GM19099 (cell line): ENCODE results near the gene MYZAP.

Experiments
- POLR2A ChIP-seq: IDR thresholded peaks from 3 replicates; pipeline ENCODE4 v1.6.1; 2011; ENCODE audit warnings: low read depth; ENCODE audit not compliant: insufficient read length; ENCODE audit errors: extremely low read depth

The MYZAP gene

GRCh38 chr15:57578288-57578900 lies 13.3 kb upstream of the MYZAP start:
- no peak for TF ChIP-seq POLR2A

DNA sequence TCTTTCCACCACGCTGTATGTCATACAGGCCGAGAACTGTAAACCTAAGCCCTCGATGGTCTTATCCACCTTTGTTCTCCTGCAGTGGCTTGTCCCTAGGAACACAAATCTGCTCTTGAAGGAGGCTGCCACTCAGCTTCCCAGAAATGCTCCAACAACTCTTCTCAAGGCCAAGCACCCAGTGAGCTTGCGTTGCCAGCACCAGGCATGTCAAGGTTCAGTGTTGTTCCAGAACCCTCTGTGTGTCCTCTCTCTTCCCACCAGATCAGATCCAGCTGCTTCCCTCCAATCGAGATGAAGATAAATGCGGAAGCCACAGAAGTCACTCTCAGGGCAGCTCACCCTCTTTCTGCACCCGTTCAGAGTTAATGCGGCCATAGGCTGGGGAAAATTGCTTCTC lies 11.3 kb upstream of the MYZAP start:
- no peak for TF ChIP-seq POLR2A

GRCh38 chr15:57580866-57581265 lies 10.8 kb upstream of the MYZAP start:
- no peak for TF ChIP-seq POLR2A

GRCh38 chr15:57582090-57582489 lies 9.6 kb upstream of the MYZAP start:
- TF ChIP-seq POLR2A, result no peak

GRCh38 chr15:57583282-57583681 lies 8.4 kb upstream of the MYZAP start:
- TF ChIP-seq POLR2A, result no peak

GRCh38 chr15:57583720-57584119 lies 8.0 kb upstream of the MYZAP start:
- no peak for TF ChIP-seq POLR2A

DNA sequence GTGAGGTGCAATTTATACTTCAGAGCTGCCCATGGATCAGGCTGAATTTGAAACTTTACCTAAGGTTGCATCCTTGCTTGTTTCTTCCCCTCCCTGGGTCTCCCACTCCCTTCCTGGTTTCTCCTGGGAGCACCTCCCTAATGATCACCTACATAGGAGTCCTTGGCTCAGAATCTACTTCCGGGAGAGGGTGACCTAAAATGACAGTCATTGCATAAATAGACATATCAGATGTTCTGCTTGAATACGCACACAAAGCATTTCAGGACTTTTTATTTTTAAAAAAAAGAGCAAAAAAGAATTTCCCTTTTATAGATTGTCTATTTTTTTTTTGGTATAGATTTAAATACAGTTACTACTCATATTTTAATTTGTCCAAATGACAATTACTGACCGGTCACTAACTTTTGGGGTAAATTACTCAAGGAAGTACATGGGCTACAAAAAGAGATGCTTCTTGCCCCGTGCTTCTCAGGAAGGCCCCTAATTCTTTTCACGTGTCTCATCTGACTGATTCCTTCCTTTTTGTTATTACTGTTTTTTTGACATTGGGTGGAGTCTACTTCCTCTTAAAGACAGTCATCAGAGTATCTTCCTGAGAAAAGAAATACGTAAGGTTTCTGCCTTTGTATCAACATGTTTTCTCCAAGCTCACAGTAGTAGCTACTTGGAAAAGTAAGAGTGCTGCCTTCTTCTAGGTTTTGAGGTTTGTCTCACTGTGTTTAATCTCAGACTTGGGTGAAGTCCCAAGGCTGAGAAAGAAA lies 4.9 kb upstream of the MYZAP start:
- TF ChIP-seq POLR2A, result no peak

GRCh38 chr15:57589281-57589680 lies 2.4 kb upstream of the MYZAP start:
- TF ChIP-seq POLR2A, result no peak

GRCh38 chr15:57589754-57590153 lies 1.9 kb upstream of the MYZAP start:
- TF ChIP-seq POLR2A, result no peak

- TF ChIP-seq POLR2A, result no peak
These were observed 375 bp upstream of the MYZAP start for GRCh38 chr15:57591237-57591821.

- no peak for TF ChIP-seq POLR2A
These were observed 722 bp downstream of the MYZAP start for GRCh38 chr15:57592426-57592825.

GRCh38 chr15:57592836-57593420 lies 1.2 kb downstream of the MYZAP start:
- no peak for TF ChIP-seq POLR2A

- no peak for TF ChIP-seq POLR2A
These were observed 2.8 kb downstream of the MYZAP start for GRCh38 chr15:57594479-57594878.

GRCh38 chr15:57595011-57595866 lies 3.5 kb downstream of the MYZAP start:
- TF ChIP-seq POLR2A, result no peak

GRCh38 chr15:57596301-57596855 lies 4.7 kb downstream of the MYZAP start:
- TF ChIP-seq POLR2A, result no peak
